HCT116 (cell line): ENCODE measurements around the gene RAB25.

Source experiments
- EZH2 ChIP-seq: fragments of 200-600 bp; sonication (generic); IDR thresholded peaks from 2 replicates; pipeline ENCODE4 v1.6.1; 2017; ENCODE audit warnings: antibody characterized with exemption, mixed run types
- MAX ChIP-seq: IDR thresholded peaks from 2 replicates; pipeline ENCODE4 v1.6.1; 2012
- SRF ChIP-seq: IDR thresholded peaks from 2 replicates; pipeline ENCODE4 v1.6.1; 2012; ENCODE audit warnings: low read depth

DNA sequence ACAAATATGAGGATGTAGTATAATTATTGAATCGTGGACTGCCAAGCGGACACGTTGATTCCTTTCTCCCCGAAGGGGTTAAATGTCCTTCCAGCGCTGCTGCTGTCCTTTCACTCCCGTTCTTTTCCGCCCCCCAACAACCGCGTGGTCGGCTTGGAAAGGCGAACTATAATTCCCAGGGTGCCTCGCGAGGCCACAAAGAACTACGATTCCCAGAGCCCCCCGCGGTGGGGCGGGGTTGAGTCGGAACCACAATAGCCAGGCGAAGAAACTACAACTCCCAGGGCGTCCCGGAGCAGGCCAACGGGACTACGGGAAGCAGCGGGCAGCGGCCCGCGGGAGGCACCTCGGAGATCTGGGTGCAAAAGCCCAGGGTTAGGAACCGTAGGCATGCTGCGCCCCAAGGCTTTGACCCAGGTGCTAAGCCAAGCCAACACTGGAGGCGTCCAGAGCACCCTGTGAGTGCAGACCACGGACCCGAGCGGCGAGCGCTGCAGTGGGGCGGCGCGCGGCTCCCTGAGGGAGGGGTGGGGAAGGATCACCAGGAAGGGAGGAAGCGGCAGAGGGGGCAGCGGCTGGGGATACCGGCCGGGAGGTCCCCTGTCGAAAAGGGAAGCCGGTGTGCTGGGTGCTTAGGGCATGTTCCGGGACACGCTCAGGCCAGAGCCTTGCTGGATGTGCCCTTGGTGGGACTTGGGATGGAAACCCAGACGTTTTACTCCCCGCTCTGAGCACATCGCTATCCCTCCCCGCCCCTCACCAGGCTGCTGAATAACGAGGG lies 6.3 kb upstream of the RAB25 start, which contains the start of gene LAMTOR2:
- no peak for TF ChIP-seq MAX
- TF ChIP-seq EZH2: no peak
- no peak for TF ChIP-seq SRF
